HepG2 (cell line): ENCODE measurements around the gene FAM200B. TPM values are rescaled to one million over a fixed set of nuclear protein-coding genes. Genes with fewer than 3 reads are reported as not detected.
A peak's percentile ranks its signal among the peaks of the same experiment; 100 is the strongest.

ENCODE experiments used
- CHD4 ChIP-seq: fragments of 200-600 bp; sonication (generic); IDR thresholded peaks from 2 replicates; pipeline ENCODE4 v1.7.0; 2017; ENCODE audit warnings: mild to moderate bottlenecking, low read length, borderline replicate concordance
- JDP2 ChIP-seq: sonication (generic); formaldehyde crosslinking; IDR thresholded peaks from 2 replicates; pipeline ENCODE4 v1.8.1; 2022; ENCODE audit warnings: missing genetic modification reagents, borderline replicate concordance
- JUND ChIP-seq: sonication (generic); formaldehyde crosslinking; IDR thresholded peaks from 2 replicates; pipeline ENCODE4 v1.8.0; 2022; ENCODE audit warnings: mild to moderate bottlenecking, missing genetic modification reagents
- KDM5A ChIP-seq: fragments of 200-600 bp; sonication (generic); IDR thresholded peaks from 2 replicates; pipeline ENCODE4 v1.7.0; 2018; ENCODE audit warnings: antibody characterized with exemption, mild to moderate bottlenecking, low read length, borderline replicate concordance
- KLF6 ChIP-seq: IDR thresholded peaks from 2 replicates; pipeline ENCODE4 v1.8.0; 2016; ENCODE audit warnings: missing biosample characterization, missing genetic modification reagents
- MEF2D ChIP-seq: sonication (generic); formaldehyde crosslinking; IDR thresholded peaks from 2 replicates; pipeline ENCODE4 v1.5.1; 2020; ENCODE audit warnings: mild to moderate bottlenecking, missing genetic modification reagents
- MTF2 ChIP-seq: sonication (generic); formaldehyde crosslinking; IDR thresholded peaks from 2 replicates; pipeline ENCODE4 v1.5.0; 2020; ENCODE audit warnings: missing genetic modification reagents, borderline replicate concordance
- MYC ChIP-seq: sonication (generic); formaldehyde crosslinking; IDR thresholded peaks from 2 replicates; pipeline ENCODE4 v1.9.0; 2021; ENCODE audit warnings: missing genetic modification reagents, borderline replicate concordance
- NBN ChIP-seq: fragments of 450-650 bp; conservative IDR thresholded peaks from 2 replicates; pipeline ENCODE4 v1.6.1; 2017
- NFATC3 ChIP-seq: sonication (generic); formaldehyde crosslinking; IDR thresholded peaks from 2 replicates; pipeline ENCODE4 v1.5.1; 2020; ENCODE audit warnings: mild to moderate bottlenecking, missing genetic modification reagents
- NR0B2 ChIP-seq: sonication (generic); formaldehyde crosslinking; IDR thresholded peaks from 2 replicates; pipeline ENCODE4 v1.4.0; 2020; ENCODE audit warnings: mild to moderate bottlenecking, missing genetic modification reagents
- PAXIP1 ChIP-seq: sonication (generic); formaldehyde crosslinking; conservative IDR thresholded peaks from 2 replicates; pipeline ENCODE4 v1.4.0; 2020; ENCODE audit warnings: mild to moderate bottlenecking, missing genetic modification reagents, moderate library complexity
- SYNCRIP ChIP-seq: fragments of 200-400 bp; formaldehyde crosslinking; IDR thresholded peaks from 2 replicates; pipeline ENCODE4 v1.6.1; 2018; ENCODE audit warnings: mild to moderate bottlenecking, low read depth, low read length; ENCODE audit not compliant: insufficient read depth
- THYN1 ChIP-seq: sonication (generic); formaldehyde crosslinking; IDR thresholded peaks from 2 replicates; pipeline ENCODE4 v1.8.1; 2023; ENCODE audit warnings: low read depth, mild to moderate bottlenecking, moderate library complexity, missing genetic modification reagents, borderline replicate concordance
- ZBTB42 ChIP-seq: sonication (generic); formaldehyde crosslinking; IDR thresholded peaks from 2 replicates; pipeline ENCODE4 v1.5.0; 2020; ENCODE audit warnings: mild to moderate bottlenecking, missing genetic modification reagents
- ZNF281 ChIP-seq: sonication (generic); formaldehyde crosslinking; IDR thresholded peaks from 2 replicates; pipeline ENCODE4 v1.4.0; 2020; ENCODE audit warnings: missing genetic modification reagents, borderline replicate concordance
- ZNF30 ChIP-seq: sonication (generic); formaldehyde crosslinking; IDR thresholded peaks from 2 replicates; pipeline ENCODE4 v1.5.0; 2020; ENCODE audit warnings: mild to moderate bottlenecking, missing genetic modification reagents
- ZNF605 ChIP-seq: sonication (generic); formaldehyde crosslinking; IDR thresholded peaks from 2 replicates; pipeline ENCODE4 v1.8.0; 2022; ENCODE audit warnings: mild to moderate bottlenecking, missing genetic modification reagents
- ZSCAN30 ChIP-seq: sonication (generic); formaldehyde crosslinking; IDR thresholded peaks from 2 replicates; pipeline ENCODE4 v1.5.0; 2020; ENCODE audit warnings: mild to moderate bottlenecking, missing genetic modification reagents
- polyA plus RNA-seq, 8 experiments: library from polyadenylated mRNA; depleted of rRNA in 3 of 8; stranded (reverse) in 7 of 8; unstranded in 1 of 8; fragments of >200 nt; fragmentation: Illumina TruSeq in 4 of 8; extraction: Trizol in 4 of 8; gene quantifications; 2 replicates each; pipeline versions ENCODE4 v1.2.1 to v1.2.3, GENCODE V29; 2011 to 2016; ENCODE audit warnings: low read depth in 4 of 8, missing spikeins in 1 of 8, mixed read lengths in 1 of 8; ENCODE audit not compliant: insufficient read depth in 1 of 8
- total RNA-seq, 5 experiments: library from RNA; depleted of rRNA; stranded (reverse); fragments of >200 nt; fragmentation: Illumina TruSeq; extraction: Trizol; gene quantifications; 2 replicates each; pipeline ENCODE4 v1.2.3, GENCODE V29; 2016; ENCODE audit warnings: low read depth in 1 of 5
- TF ChIP-seq, protein P1 (sequence below): sonication (generic); formaldehyde crosslinking; IDR thresholded peaks from 2 replicates; pipeline ENCODE4 v1.5.1; 2020; ENCODE audit warnings: mild to moderate bottlenecking, missing genetic modification reagents, borderline replicate concordance

FAM200B gene
- total and polyA plus RNA-seq, 2 of the 13 experiments (the other 11 are each of a cell fraction or from before 2014, with no cell fraction given) = 25.6 to 41.8 TPM

DNA sequence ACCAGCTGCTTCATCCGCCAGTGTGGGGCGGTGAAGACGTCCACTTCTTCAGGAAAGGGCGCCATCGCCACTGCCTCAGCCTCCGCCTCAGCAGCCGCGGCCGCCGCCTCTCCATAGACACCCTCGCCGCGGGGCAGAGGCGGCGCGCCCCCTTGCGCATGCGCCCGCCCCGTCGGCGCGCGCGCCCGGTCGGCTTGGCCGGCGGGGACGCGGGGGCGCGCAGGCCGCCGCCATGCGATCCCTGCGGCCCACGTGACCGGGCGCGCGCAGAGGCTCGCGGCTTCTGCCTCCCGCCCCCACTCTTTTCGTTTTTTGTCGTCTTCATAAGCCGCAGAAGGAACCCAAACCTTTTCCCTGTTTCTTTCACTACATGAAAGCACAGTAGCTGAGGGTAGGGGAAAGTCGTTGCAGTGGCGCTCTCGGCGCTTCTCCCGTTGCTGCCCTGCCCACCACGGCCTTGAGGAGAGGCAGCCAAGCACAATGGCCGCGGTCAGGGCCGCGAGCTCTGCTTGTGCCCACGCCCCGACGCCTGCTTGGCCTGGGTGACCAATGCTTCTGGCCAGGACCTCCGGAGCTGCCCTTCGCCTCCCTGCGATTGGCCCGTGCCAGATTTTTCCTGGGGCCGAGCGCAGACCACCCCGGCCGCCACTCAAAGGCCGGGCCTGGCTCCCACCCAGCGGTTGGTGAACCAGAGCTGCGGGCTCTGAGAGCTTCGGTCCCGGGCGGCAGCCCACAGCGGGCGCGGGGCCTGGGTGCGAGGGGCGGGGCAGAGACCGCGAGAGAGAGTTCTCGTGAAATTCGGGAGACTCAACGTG, 26.2 kb upstream of the FAM200B start, which contains the start of gene FBXL5 (continued):
- TF ChIP-seq, protein P1, sequence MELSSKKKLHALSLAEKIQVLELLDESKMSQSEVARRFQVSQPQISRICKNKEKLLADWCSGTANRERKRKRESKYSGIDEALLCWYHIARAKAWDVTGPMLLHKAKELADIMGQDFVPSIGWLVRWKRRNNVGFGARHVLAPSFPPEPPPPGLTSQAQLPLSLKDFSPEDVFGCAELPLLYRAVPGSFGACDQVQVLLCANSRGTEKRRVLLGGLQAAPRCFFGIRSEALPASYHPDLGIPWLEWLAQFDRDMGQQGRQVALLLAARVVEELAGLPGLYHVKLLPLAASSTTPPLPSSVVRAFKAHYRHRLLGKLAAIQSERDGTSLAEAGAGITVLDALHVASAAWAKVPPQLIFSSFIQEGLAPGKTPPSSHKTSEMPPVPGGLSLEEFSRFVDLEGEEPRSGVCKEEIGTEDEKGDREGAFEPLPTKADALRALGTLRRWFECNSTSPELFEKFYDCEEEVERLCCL (CRISPR knock-in tag) = no peak
- no peak for TF ChIP-seq ZBTB42 (CRISPR knock-in tag)
- no peak for TF ChIP-seq NBN
- peak; percentile 62; the same call in 1 of the 2 replicates for TF ChIP-seq NFATC3 (CRISPR knock-in tag)
- no peak for TF ChIP-seq ZSCAN30 (CRISPR knock-in tag)
- TF ChIP-seq THYN1 (CRISPR knock-in tag) = no peak
- TF ChIP-seq SYNCRIP = no peak
- TF ChIP-seq KDM5A = no peak
- peak; percentile 46; the same call in 1 of the 2 replicates for TF ChIP-seq ZNF281 (CRISPR knock-in tag)
- peak; percentile 55; the same call in 1 of the 2 replicates for TF ChIP-seq KLF6
- peak; percentile 84; the same call in 1 of the 2 replicates for TF ChIP-seq MTF2 (CRISPR knock-in tag)
- TF ChIP-seq ZNF30 (CRISPR knock-in tag) = 0 out of 2 replicates have a peak, but pooled peaks have one; percentile 61
- TF ChIP-seq MYC (CRISPR knock-in tag) = peak; percentile 79
- TF ChIP-seq MEF2D = peak; percentile 59; the same call in 1 of the 2 replicates
- TF ChIP-seq CHD4 = no peak
- TF ChIP-seq JDP2 (CRISPR knock-in tag) = no peak
- TF ChIP-seq JUND (CRISPR knock-in tag) = no peak; the same call in none of the 2 replicates
- peak; percentile 63 for TF ChIP-seq NR0B2 (CRISPR knock-in tag)
- TF ChIP-seq ZNF605 (CRISPR knock-in tag) = peak; percentile 45; the same call in 1 of the 2 replicates
- TF ChIP-seq PAXIP1 (CRISPR knock-in tag) = no peak
